ENCODE measurements around the gene PTPRK. TPM values are rescaled to one million over a fixed set of nuclear protein-coding genes. Genes with fewer than 3 reads are reported as not detected.

Gene PTPRK
- total RNA-seq, 2 donors from 2014 or later, result 0.77 to 0.78 TPM

GRCh38 chr6:128316258-128316929 lies 204.0 kb downstream of the PTPRK start:
- Mint-ChIP-seq H3K4me3 (no peak overlapping the region), H3K4me1 (peaks cover 4% of the 10 kb centered on the region)
- no peak for ATAC-seq

GRCh38 chr6:128314190-128314589 lies 206.2 kb downstream of the PTPRK start:
- H3K27me3 Mint-ChIP-seq, result no peaks in the 10 kb centered on the region
- H3K9me3 ChIP-seq (ENCODE audit: control insufficient read depth, low read length, poor library complexity, severe bottlenecking), result no peaks in the 10 kb centered on the region
- H3K36me3 Mint-ChIP-seq (ENCODE audit: low read depth), result no peaks in the 10 kb centered on the region
- no peak overlapping the region for H3K4me3 Mint-ChIP-seq
- DNase-seq (no peak), ATAC-seq (no peak)
- H3K27ac Mint-ChIP-seq, result no peak overlapping the region
- H3K4me1 Mint-ChIP-seq, result peaks cover 3% of the 10 kb centered on the region

More at GRCh38 chr6:128316258-128316929, 204.0 kb downstream of the PTPRK start:
- H3K9me3 ChIP-seq (ENCODE audit: control insufficient read depth, low read length, poor library complexity, severe bottlenecking), result no peaks in the 10 kb centered on the region
- peaks cover 4% of the 10 kb centered on the region for H3K27me3 Mint-ChIP-seq
- H3K27ac Mint-ChIP-seq, result no peak overlapping the region
- no peaks in the 10 kb centered on the region for H3K36me3 Mint-ChIP-seq (ENCODE audit: low read depth)
- no peak for DNase-seq

- H3K4me1 Mint-ChIP-seq, result peaks cover 3% of the 10 kb centered on the region
- DNase-seq (no peak), ATAC-seq (no peak)
- H3K9me3 ChIP-seq (ENCODE audit: control insufficient read depth, low read length, poor library complexity, severe bottlenecking), result no peaks in the 10 kb centered on the region
- no peak overlapping the region for H3K27ac Mint-ChIP-seq
- no peak overlapping the region for H3K4me3 Mint-ChIP-seq
- H3K36me3 Mint-ChIP-seq (ENCODE audit: low read depth), result no peaks in the 10 kb centered on the region
- no peaks in the 10 kb centered on the region for H3K27me3 Mint-ChIP-seq
These were observed 208.3 kb downstream of the PTPRK start for GRCh38 chr6:128311944-128312570.

GRCh38 chr6:128310451-128310850 lies 209.9 kb downstream of the PTPRK start:
- Mint-ChIP-seq H3K36me3 (ENCODE audit: low read depth) (peaks cover 2% of the 10 kb centered on the region), H3K4me1 (peaks cover 3% of the 10 kb centered on the region), H3K27ac (no peak overlapping the region), H3K27me3 (no peaks in the 10 kb centered on the region), H3K4me3 (no peak overlapping the region)
- ATAC-seq (no peak), DNase-seq (no peak)
- no peaks in the 10 kb centered on the region for H3K9me3 ChIP-seq (ENCODE audit: control insufficient read depth, low read length, poor library complexity, severe bottlenecking)

GRCh38 chr6:128307671-128308070 lies 212.7 kb downstream of the PTPRK start:
- Mint-ChIP-seq H3K27ac (no peak overlapping the region), H3K27me3 (no peaks in the 10 kb centered on the region), H3K4me1 (peaks cover 3% of the 10 kb centered on the region), H3K4me3 (no peak overlapping the region), H3K36me3 (ENCODE audit: low read depth) (peaks cover 2% of the 10 kb centered on the region)
- DNase-seq, result no peak
- ATAC-seq, result no peak
- no peaks in the 10 kb centered on the region for H3K9me3 ChIP-seq (ENCODE audit: control insufficient read depth, low read length, poor library complexity, severe bottlenecking)

- no peaks in the 10 kb centered on the region for H3K27me3 Mint-ChIP-seq
- no peaks in the 10 kb centered on the region for H3K4me1 Mint-ChIP-seq
- no peak overlapping the region for H3K27ac Mint-ChIP-seq
- no peaks in the 10 kb centered on the region for H3K9me3 ChIP-seq (ENCODE audit: control insufficient read depth, low read length, poor library complexity, severe bottlenecking)
- ATAC-seq (no peak), DNase-seq (no peak)
- H3K36me3 Mint-ChIP-seq (ENCODE audit: low read depth), result peaks cover 2% of the 10 kb centered on the region
- H3K4me3 Mint-ChIP-seq, result no peak overlapping the region
These were observed 214.4 kb downstream of the PTPRK start for GRCh38 chr6:128305976-128306375.

GRCh38 chr6:128305228-128305627 lies 215.2 kb downstream of the PTPRK start:
- ATAC-seq (no peak), DNase-seq (no peak)
- no peaks in the 10 kb centered on the region for H3K9me3 ChIP-seq (ENCODE audit: control insufficient read depth, low read length, poor library complexity, severe bottlenecking)
- H3K36me3 Mint-ChIP-seq (ENCODE audit: low read depth), result peaks cover 2% of the 10 kb centered on the region
- H3K4me3 Mint-ChIP-seq, result no peak overlapping the region
- H3K27ac Mint-ChIP-seq, result no peak overlapping the region
- H3K27me3 Mint-ChIP-seq, result no peaks in the 10 kb centered on the region
- H3K4me1 Mint-ChIP-seq, result no peaks in the 10 kb centered on the region

- no peaks in the 10 kb centered on the region for H3K27me3 Mint-ChIP-seq
- ATAC-seq (no peak), DNase-seq (no peak)
These were observed 216.5 kb downstream of the PTPRK start for GRCh38 chr6:128303870-128304269.

GRCh38 chr6:128302942-128303341 lies 217.5 kb downstream of the PTPRK start:
- H3K9me3 ChIP-seq (ENCODE audit: control insufficient read depth, low read length, poor library complexity, severe bottlenecking), result no peaks in the 10 kb centered on the region
- Mint-ChIP-seq H3K27me3 (no peaks in the 10 kb centered on the region), H3K4me1 (no peaks in the 10 kb centered on the region), H3K36me3 (ENCODE audit: low read depth) (peaks cover 2% of the 10 kb centered on the region), H3K27ac (no peak overlapping the region), H3K4me3 (no peak overlapping the region)
- DNase-seq (no peak), ATAC-seq (no peak)

More at GRCh38 chr6:128303870-128304269, 216.5 kb downstream of the PTPRK start:
- no peaks in the 10 kb centered on the region for H3K4me1 Mint-ChIP-seq
- H3K4me3 Mint-ChIP-seq, result no peak overlapping the region
- no peak overlapping the region for H3K27ac Mint-ChIP-seq
- H3K36me3 Mint-ChIP-seq (ENCODE audit: low read depth), result peaks cover 2% of the 10 kb centered on the region
- no peaks in the 10 kb centered on the region for H3K9me3 ChIP-seq (ENCODE audit: control insufficient read depth, low read length, poor library complexity, severe bottlenecking)

- H3K27me3 Mint-ChIP-seq, result no peaks in the 10 kb centered on the region
- ATAC-seq (no peak), DNase-seq (no peak)
- no peak overlapping the region for H3K4me3 Mint-ChIP-seq
- H3K27ac Mint-ChIP-seq, result no peak overlapping the region
- no peaks in the 10 kb centered on the region for H3K4me1 Mint-ChIP-seq
- H3K36me3 Mint-ChIP-seq (ENCODE audit: low read depth), result peaks cover 2% of the 10 kb centered on the region
- H3K9me3 ChIP-seq (ENCODE audit: control insufficient read depth, low read length, poor library complexity, severe bottlenecking), result no peaks in the 10 kb centered on the region
These were observed 224.7 kb downstream of the PTPRK start for GRCh38 chr6:128295670-128296069.

- Mint-ChIP-seq H3K27ac (no peak overlapping the region), H3K4me1 (peaks cover 5% of the 10 kb centered on the region), H3K36me3 (ENCODE audit: low read depth) (peaks cover 3% of the 10 kb centered on the region), H3K4me3 (no peak overlapping the region), H3K27me3 (no peaks in the 10 kb centered on the region)
- DNase-seq, result no peak
- ATAC-seq, result no peak
- no peaks in the 10 kb centered on the region for H3K9me3 ChIP-seq (ENCODE audit: control insufficient read depth, low read length, poor library complexity, severe bottlenecking)
These were observed 230.2 kb downstream of the PTPRK start for GRCh38 chr6:128290221-128290620.

GRCh38 chr6:128284128-128284527 lies 236.3 kb downstream of the PTPRK start:
- DNase-seq, result no peak
- no peak overlapping the region for H3K27ac Mint-ChIP-seq
- peaks cover 12% of the 10 kb centered on the region for H3K4me1 Mint-ChIP-seq
- H3K9me3 ChIP-seq (ENCODE audit: control insufficient read depth, low read length, poor library complexity, severe bottlenecking), result no peaks in the 10 kb centered on the region
- no peak overlapping the region for H3K4me3 Mint-ChIP-seq
- no peak for ATAC-seq
- no peaks in the 10 kb centered on the region for H3K27me3 Mint-ChIP-seq
- H3K36me3 Mint-ChIP-seq (ENCODE audit: low read depth), result peaks cover 3% of the 10 kb centered on the region

GRCh38 chr6:128282961-128283360 lies 237.4 kb downstream of the PTPRK start:
- ATAC-seq (no peak), DNase-seq (no peak)
- H3K9me3 ChIP-seq (ENCODE audit: control insufficient read depth, low read length, poor library complexity, severe bottlenecking), result no peaks in the 10 kb centered on the region
- Mint-ChIP-seq H3K36me3 (ENCODE audit: low read depth) (peaks cover 3% of the 10 kb centered on the region), H3K4me1 (peaks cover 12% of the 10 kb centered on the region), H3K27ac (no peak overlapping the region), H3K27me3 (no peaks in the 10 kb centered on the region), H3K4me3 (no peak overlapping the region)

GRCh38 chr6:128280960-128281359 lies 239.4 kb downstream of the PTPRK start:
- H3K9me3 ChIP-seq (ENCODE audit: control insufficient read depth, low read length, poor library complexity, severe bottlenecking), result no peaks in the 10 kb centered on the region
- no peak for DNase-seq
- H3K27me3 Mint-ChIP-seq, result no peaks in the 10 kb centered on the region
- no peak overlapping the region for H3K4me3 Mint-ChIP-seq
- ATAC-seq, result no peak
- no peak overlapping the region for H3K27ac Mint-ChIP-seq
- peaks cover 7% of the 10 kb centered on the region for H3K4me1 Mint-ChIP-seq
- no peaks in the 10 kb centered on the region for H3K36me3 Mint-ChIP-seq (ENCODE audit: low read depth)

Data from T-helper 17 cell (primary cell).